Measurements from ENCODE around the gene KCNMB2.

- TF ChIP-seq EZH2phosphoT487 (IDR thresholded peaks at IDR 0.05; ENCODE audit: insufficient read depth, low read depth) (no peak), EZH2 (IDR thresholded peaks at IDR 0.05; ENCODE audit: insufficient read depth, poor library complexity, severe bottlenecking) (no peak)
These were observed 148.8 kb downstream of the KCNMB2 start for GRCh38 chr3:178684881-178685590.

Data from GM23248 (cell line).